Osteocyte (in vitro differentiated cells): Measurements from ENCODE around the gene RIMS4. TPM values are rescaled to one million over a fixed set of nuclear protein-coding genes. Genes with fewer than 3 reads are reported as not detected.
A peak's percentile ranks its signal among the peaks of the same experiment; 100 is the strongest.

Experiments used
- DNase-seq: peaks from one replicate; pipeline ENCODE4 v3.0.0; 2021; ENCODE audit warnings: mixed read lengths; ENCODE audit not compliant: unreplicated experiment; ENCODE audit errors: extremely low spot score
- H3K27ac Mint-ChIP-seq: one replicate; pipeline ENCODE4 v1.8.0; 2021; ENCODE audit warnings: mild to moderate bottlenecking, mixed read lengths; ENCODE audit not compliant: unreplicated experiment
- H3K27me3 Mint-ChIP-seq: one replicate; pipeline ENCODE4 v1.8.0; 2021; ENCODE audit warnings: mixed read lengths; ENCODE audit not compliant: unreplicated experiment
- H3K36me3 Mint-ChIP-seq: one replicate; pipeline ENCODE4 v1.8.0; 2021; ENCODE audit warnings: mixed read lengths; ENCODE audit not compliant: unreplicated experiment
- H3K4me1 Mint-ChIP-seq: one replicate; pipeline ENCODE4 v1.8.0; 2021; ENCODE audit warnings: mixed read lengths; ENCODE audit not compliant: unreplicated experiment
- H3K4me3 Mint-ChIP-seq: one replicate; pipeline ENCODE4 v1.8.0; 2021; ENCODE audit warnings: mild to moderate bottlenecking, moderate library complexity, mixed read lengths; ENCODE audit not compliant: unreplicated experiment
- H3K9me3 Mint-ChIP-seq: one replicate; pipeline ENCODE4 v1.8.0; 2021; ENCODE audit warnings: mixed read lengths; ENCODE audit not compliant: unreplicated experiment
- CTCF ChIP-seq: fragments of 200-600 bp; sonication (generic); IDR thresholded peaks from 2 replicates; pipeline ENCODE4 v1.5.0; 2021; ENCODE audit warnings: antibody characterized with exemption, mild to moderate bottlenecking, moderate library complexity
- total RNA-seq: library from RNA; stranded (reverse); gene quantifications from 2 replicates; pipeline ENCODE4 v1.2.1, GENCODE V29; 2021

Gene RIMS4
- total RNA-seq, 1 donor from 2014 or later = 0.75 TPM

GRCh38 chr20:44719841-44720240 lies 90.5 kb downstream of the RIMS4 start:
- H3K27ac Mint-ChIP-seq = peak overlapping the region; percentile 98
- H3K27me3 Mint-ChIP-seq = no peaks in the 10 kb centered on the region
- no peaks in the 10 kb centered on the region for H3K36me3 Mint-ChIP-seq
- TF ChIP-seq CTCF = no peak
- no peak for DNase-seq
- H3K9me3 Mint-ChIP-seq = no peaks in the 10 kb centered on the region
- peaks cover 62% of the 10 kb centered on the region for H3K4me1 Mint-ChIP-seq
- H3K4me3 Mint-ChIP-seq = no peak overlapping the region

GRCh38 chr20:44717986-44718385 lies 92.4 kb downstream of the RIMS4 start:
- Mint-ChIP-seq H3K4me1 (peaks cover 73% of the 10 kb centered on the region), H3K27ac (peak overlapping the region; percentile 47), H3K27me3 (no peaks in the 10 kb centered on the region), H3K36me3 (peaks cover 3% of the 10 kb centered on the region), H3K9me3 (no peaks in the 10 kb centered on the region), H3K4me3 (no peak overlapping the region)
- DNase-seq = no peak
- TF ChIP-seq CTCF = peak; percentile 43

- peak overlapping the region; percentile 88 for H3K27ac Mint-ChIP-seq
- DNase-seq = no peak
Observed at GRCh38 chr20:44716309-44717106, 93.8 kb downstream of the RIMS4 start.

GRCh38 chr20:44715499-44716308 lies 94.6 kb downstream of the RIMS4 start:
- peaks cover 69% of the 10 kb centered on the region for H3K4me1 Mint-ChIP-seq
- no peaks in the 10 kb centered on the region for H3K27me3 Mint-ChIP-seq
- no peak for DNase-seq
- H3K27ac Mint-ChIP-seq = peak overlapping the region; percentile 88
- peaks cover 3% of the 10 kb centered on the region for H3K36me3 Mint-ChIP-seq
- TF ChIP-seq CTCF = no peak
- no peak overlapping the region for H3K4me3 Mint-ChIP-seq
- no peaks in the 10 kb centered on the region for H3K9me3 Mint-ChIP-seq

More at GRCh38 chr20:44716309-44717106, 93.8 kb downstream of the RIMS4 start:
- Mint-ChIP-seq H3K4me3 (no peak overlapping the region), H3K9me3 (no peaks in the 10 kb centered on the region), H3K36me3 (peaks cover 3% of the 10 kb centered on the region), H3K4me1 (peaks cover 75% of the 10 kb centered on the region), H3K27me3 (no peaks in the 10 kb centered on the region)
- no peak for TF ChIP-seq CTCF
